ENCODE measurements around the gene KIF5C.

GRCh38 chr2:149056541-149057255 is 181.7 kb downstream of the KIF5C start:
- TF ChIP-seq CTCF (IDR thresholded peaks at IDR 0.05) (no peak), POLR2A (IDR thresholded peaks at IDR 0.05) (no peak)

Data from Peyer's patch (tissue), 4 donors.